ENCODE data around the gene MRI1. TPM values are rescaled to one million over a fixed set of nuclear protein-coding genes. Genes with fewer than 3 reads are reported as not detected.
"Not testable (repeated sequence)": the region's sequence is repeated elsewhere in the genome, so short reads cannot be mapped to it uniquely, and the experiment has no call there.

MRI1 gene
- total RNA-seq, 4 donors from 2014 or later: 32.0 to 50.9 (median 37.2) TPM

- no peak for DNase-seq
- peaks cover 10 to 58% (median 30%) of the 10 kb centered on the region in 3 donors for H3K4me1 ChIP-seq
- TF ChIP-seq POLR2A (IDR thresholded peaks at IDR 0.05) (no peak), CTCF (IDR thresholded peaks at IDR 0.05) (no peak)
- peak overlapping the region; percentile 81 to 90 (median 87) for H3K27ac ChIP-seq
- H3K36me3 ChIP-seq: no peaks in the 10 kb centered on the region
- intact Hi-C loops (cut with DNase I): no loop called here
- no peaks in the 10 kb centered on the region for H3K9me3 ChIP-seq
- WGBS, 2 donors: 37 to 45% methylated on average over 8 of the region's 8 CpGs
- H3K27me3 ChIP-seq: no peaks in the 10 kb centered on the region
- no peak overlapping the region for H3K4me3 ChIP-seq
Measured at GRCh38 chr19:13788991-13789390, 24.7 kb downstream of the MRI1 start.

GRCh38 chr19:13790354-13790753 lies 26.0 kb downstream of the MRI1 start:
- Histone ChIP-seq H3K27ac (no peak overlapping the region), H3K9me3 (no peaks in the 10 kb centered on the region), H3K4me3 (no peak overlapping the region), H3K27me3 (no peaks in the 10 kb centered on the region), H3K4me1 (peaks cover 10 to 55% (median 21%) of the 10 kb centered on the region in 3 donors), H3K36me3 (no peaks in the 10 kb centered on the region)
- intact Hi-C loops (cut with DNase I): no loop called here
- DNase-seq: no peak
- WGBS, 2 donors: 71 to 81% methylated on average over 8 of the region's 8 CpGs
- TF ChIP-seq CTCF (IDR thresholded peaks at IDR 0.05) (no peak), POLR2A (IDR thresholded peaks at IDR 0.05) (no peak)

GRCh38 chr19:13793317-13793716 lies 29.0 kb downstream of the MRI1 start:
- DNase-seq; intact Hi-C loops (cut with DNase I): not testable (repeated sequence)
- whole genome bisulfite sequencing, 2 donors: 63 to 79% methylated on average over 6 to 7 of the region's 9 CpGs

GRCh38 chr19:13794398-13794756 lies 30.1 kb downstream of the MRI1 start:
- no peaks in the 10 kb centered on the region for H3K27me3 ChIP-seq
- DNase-seq: no peak
- peaks cover 18 to 55% (median 25%) of the 10 kb centered on the region in 3 donors for H3K4me1 ChIP-seq
- TF ChIP-seq POLR2A (IDR thresholded peaks at IDR 0.05) (no peak), CTCF (IDR thresholded peaks at IDR 0.05) (no peak)
- peaks cover 0 to under 1% (median 0%) of the 10 kb centered on the region in 3 donors for H3K36me3 ChIP-seq
- H3K27ac ChIP-seq: peak overlapping the region; percentile 95 to 100 (median 99)
- 6 to 9% methylated on average over 7 to 8 of the region's 8 CpGs for WGBS, 2 donors
- H3K9me3 ChIP-seq: no peaks in the 10 kb centered on the region
- H3K4me3 ChIP-seq: peak overlapping the region; percentile 79 to 91 (median 88)
- intact Hi-C loops (cut with DNase I): no loop called here

More at GRCh38 chr19:13793317-13793716, 29.0 kb downstream of the MRI1 start:
- H3K9me3 ChIP-seq, H3K4me3 ChIP-seq, H3K27me3 ChIP-seq, H3K36me3 ChIP-seq: not testable (repeated sequence)
- peak overlapping the region in 2 of 4 donors; percentile 99 for H3K27ac ChIP-seq
- H3K4me1 ChIP-seq: peaks cover 20 to 58% (median 29%) of the 10 kb centered on the region in 3 donors

GRCh38 chr19:13794757-13795589 lies 30.7 kb downstream of the MRI1 start, which contains the start of gene ZSWIM4:
Gene ZSWIM4, plus strand, starts transcription at chr19:13795443. Its CDS starts 206 bp downstream, at chr19:13795649.
- Histone ChIP-seq H3K9me3 (no peaks in the 10 kb centered on the region), H3K4me3 (peak within 1 kb of the TSS; percentile 79 to 91 (median 88)), H3K27ac (peak within 1 kb of the TSS; percentile 95 to 100 (median 99)), H3K36me3 (peaks cover 0 to 6% (median 0%) of the 10 kb centered on the region in 3 donors), H3K27me3 (no peaks in the 10 kb centered on the region), H3K4me1 (peaks cover 18 to 49% (median 25%) of the 10 kb centered on the region in 3 donors)
- WGBS, 2 donors: 2 to 6% methylated on average over 15 to 24 of the region's 71 CpGs
- DNase-seq: peak; percentile 95
- TF ChIP-seq POLR2A (IDR thresholded peaks at IDR 0.05): peak in 3 of 4 donors; percentile 32 to 69 (median 55)
- peak in 1 of 6 experiments; percentile 19 for TF ChIP-seq CTCF (IDR thresholded peaks at IDR 0.05)
- intact Hi-C loops (cut with DNase I): loop anchor here (5.0 kb wide), 1 partner anchor 42 kb away; no protein-coding TSS in a partner anchor

Data from esophagus squamous epithelium (tissue), 5 donors.